ENCODE data around the gene IQCE.

The IQCE gene

DNA sequence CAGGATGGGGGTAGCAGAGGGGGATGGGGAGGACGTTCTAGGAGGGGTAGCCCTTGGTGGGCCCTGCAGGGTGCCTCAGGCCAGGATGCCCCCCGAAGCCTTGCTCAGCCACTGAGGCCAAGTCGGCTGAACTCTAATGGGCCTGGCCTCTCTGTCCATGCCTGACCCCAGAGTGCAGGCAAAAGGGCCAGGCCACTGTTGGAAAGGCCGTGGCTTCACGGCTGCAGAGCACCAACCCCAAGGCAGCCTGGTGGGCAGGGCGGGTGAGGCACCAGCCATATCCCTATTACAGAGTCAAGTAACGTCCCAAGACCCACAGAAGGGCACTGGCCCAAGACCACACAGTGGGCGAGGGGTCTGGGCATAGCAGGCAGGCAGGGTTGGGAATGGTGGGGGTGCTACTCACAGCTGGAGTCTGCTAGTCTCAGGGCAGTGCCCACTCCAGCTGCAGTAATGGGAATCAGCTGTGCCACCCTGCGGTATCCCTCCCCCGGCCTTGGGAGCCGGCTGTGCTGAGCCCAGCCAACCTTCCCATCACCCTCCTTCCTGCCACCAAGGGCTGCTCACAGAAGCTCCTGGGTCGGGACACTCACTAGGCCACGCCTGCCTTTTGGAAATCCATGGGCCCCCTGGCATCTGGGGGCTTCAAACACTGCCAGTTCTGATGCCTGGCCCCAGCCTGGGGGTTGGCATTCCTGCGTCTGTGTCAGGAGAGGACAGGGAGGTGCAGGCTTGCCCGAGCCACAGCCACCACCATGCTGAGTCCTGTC is 43.2 kb upstream of the IQCE start:
- H3K4me3 ChIP-seq (ENCODE audit: extremely low read depth, insufficient read depth, low read length, poor library complexity, severe bottlenecking), result no peak overlapping the region
- WGBS, 2 experiments (ENCODE audit: insufficient coverage in 2 of 2), result 90 to 95% methylated on average over 13 to 14 of the region's 15 CpGs
- no peaks in the 10 kb centered on the region for H3K9me3 ChIP-seq (ENCODE audit: control insufficient read depth, low read length)
- H3K36me3 ChIP-seq (ENCODE audit: control insufficient read depth, insufficient read depth, low read length), result no peaks in the 10 kb centered on the region
- H3K27ac ChIP-seq (ENCODE audit: low read depth, low read length, severe bottlenecking), result no peak overlapping the region
- H3K4me1 ChIP-seq (ENCODE audit: control insufficient read depth, insufficient read depth, low read length, poor library complexity, severe bottlenecking), result peaks cover 42% of the 10 kb centered on the region

DNA sequence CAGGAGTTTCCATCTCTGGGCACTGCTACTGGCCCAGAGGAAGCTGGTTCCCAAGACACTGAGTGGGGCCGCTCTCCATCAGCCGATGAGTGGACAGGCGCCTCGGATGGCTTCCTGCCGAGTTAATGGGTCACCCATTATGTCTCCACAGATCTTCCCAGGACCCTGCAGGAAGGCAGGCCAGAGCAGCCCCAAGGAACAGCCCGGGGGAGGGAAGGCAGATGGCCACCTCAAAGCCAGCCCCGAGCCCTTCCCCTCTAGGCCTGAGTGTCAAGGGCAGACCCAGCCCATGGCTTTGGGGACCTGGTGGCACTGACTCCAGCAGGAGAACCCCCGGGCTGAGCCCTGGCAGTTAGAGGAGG is 42.6 kb upstream of the IQCE start:
- Histone ChIP-seq H3K27ac (ENCODE audit: low read depth, low read length, severe bottlenecking) (no peak overlapping the region), H3K36me3 (ENCODE audit: control insufficient read depth, insufficient read depth, low read length) (no peaks in the 10 kb centered on the region), H3K9me3 (ENCODE audit: control insufficient read depth, low read length) (no peaks in the 10 kb centered on the region), H3K4me1 (ENCODE audit: control insufficient read depth, insufficient read depth, low read length, poor library complexity, severe bottlenecking) (peaks cover 38% of the 10 kb centered on the region), H3K4me3 (ENCODE audit: extremely low read depth, insufficient read depth, low read length, poor library complexity, severe bottlenecking) (no peak overlapping the region)
- 89 to 91% methylated on average over 7 to 8 of the region's 8 CpGs for WGBS, 2 experiments (ENCODE audit: insufficient coverage in 2 of 2)

DNA sequence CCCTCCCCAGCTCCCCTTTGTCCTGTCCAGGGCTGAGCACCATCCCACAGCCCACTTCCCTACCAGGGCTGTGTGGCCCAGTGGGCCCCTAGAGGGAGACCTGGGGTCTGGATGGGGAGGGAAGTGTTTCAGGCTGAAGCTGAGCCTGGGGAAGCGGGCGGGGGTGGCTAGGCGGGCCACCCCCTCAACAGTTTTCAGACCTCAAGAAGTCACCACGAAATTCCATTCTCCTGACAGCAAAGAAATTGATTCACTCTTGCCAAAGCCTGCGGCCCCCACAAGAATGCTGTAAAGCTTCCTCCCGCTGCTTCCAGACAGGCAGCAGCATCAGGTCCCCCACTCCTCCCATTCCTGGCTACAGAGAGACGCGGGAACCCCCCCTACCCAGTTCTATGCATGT is 41.8 kb upstream of the IQCE start:
- peaks cover 34% of the 10 kb centered on the region for H3K4me1 ChIP-seq (ENCODE audit: control insufficient read depth, insufficient read depth, low read length, poor library complexity, severe bottlenecking)
- 25 to 33% methylated on average over 5 of the region's 8 CpGs for WGBS, 2 experiments (ENCODE audit: insufficient coverage in 2 of 2)
- no peaks in the 10 kb centered on the region for H3K9me3 ChIP-seq (ENCODE audit: control insufficient read depth, low read length)
- peak overlapping the region; percentile 54 for H3K27ac ChIP-seq (ENCODE audit: low read depth, low read length, severe bottlenecking)
- no peaks in the 10 kb centered on the region for H3K36me3 ChIP-seq (ENCODE audit: control insufficient read depth, insufficient read depth, low read length)
- no peak overlapping the region for H3K4me3 ChIP-seq (ENCODE audit: extremely low read depth, insufficient read depth, low read length, poor library complexity, severe bottlenecking)

DNA sequence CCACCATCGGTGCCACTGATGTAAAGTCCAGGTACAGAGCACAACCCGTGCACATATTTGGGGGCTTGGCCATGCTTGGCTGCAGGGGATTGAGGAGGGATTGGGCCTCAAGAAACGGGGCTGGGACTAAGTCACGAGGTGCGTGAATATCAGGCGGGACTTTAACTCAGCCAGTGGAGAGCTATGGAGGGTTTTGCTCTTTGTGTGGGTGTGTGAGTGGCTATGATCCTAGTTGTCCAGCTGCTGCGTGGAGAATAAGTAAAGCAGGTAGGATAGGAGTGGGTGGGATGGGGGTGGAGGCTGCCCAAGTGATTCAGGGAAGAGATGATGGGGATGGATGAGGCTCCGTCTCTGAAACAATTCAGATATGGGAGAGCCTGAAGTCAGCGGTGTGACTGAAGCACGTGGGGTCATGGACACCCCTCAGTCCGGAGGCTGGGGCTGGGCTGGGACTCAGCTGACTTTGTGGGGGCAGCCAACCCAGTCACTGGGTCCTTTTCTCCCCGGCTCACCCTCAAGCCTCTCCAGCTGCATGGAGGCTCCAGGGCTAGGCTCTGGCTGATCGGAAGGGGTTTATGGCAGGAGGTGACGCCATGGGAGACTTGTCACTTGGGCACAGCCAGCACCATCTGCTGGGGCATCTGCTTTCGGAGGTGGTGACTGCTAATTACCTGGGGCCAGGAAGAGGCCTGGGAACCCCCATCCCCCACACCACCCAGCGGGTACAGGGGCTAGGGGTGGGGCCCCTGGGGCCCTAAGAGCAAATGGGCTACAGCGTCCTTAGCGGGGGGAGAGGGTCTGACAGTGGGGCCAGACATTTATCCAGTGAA is 40.9 kb upstream of the IQCE start:
- Histone ChIP-seq H3K4me3 (ENCODE audit: extremely low read depth, insufficient read depth, low read length, poor library complexity, severe bottlenecking) (no peak overlapping the region), H3K9me3 (ENCODE audit: control insufficient read depth, low read length) (no peaks in the 10 kb centered on the region), H3K36me3 (ENCODE audit: control insufficient read depth, insufficient read depth, low read length) (no peaks in the 10 kb centered on the region), H3K27ac (ENCODE audit: low read depth, low read length, severe bottlenecking) (no peak overlapping the region), H3K4me1 (ENCODE audit: control insufficient read depth, insufficient read depth, low read length, poor library complexity, severe bottlenecking) (peaks cover 40% of the 10 kb centered on the region)
- WGBS, 2 experiments (ENCODE audit: insufficient coverage in 2 of 2), result 43 to 44% methylated on average over 11 to 16 of the region's 18 CpGs

DNA sequence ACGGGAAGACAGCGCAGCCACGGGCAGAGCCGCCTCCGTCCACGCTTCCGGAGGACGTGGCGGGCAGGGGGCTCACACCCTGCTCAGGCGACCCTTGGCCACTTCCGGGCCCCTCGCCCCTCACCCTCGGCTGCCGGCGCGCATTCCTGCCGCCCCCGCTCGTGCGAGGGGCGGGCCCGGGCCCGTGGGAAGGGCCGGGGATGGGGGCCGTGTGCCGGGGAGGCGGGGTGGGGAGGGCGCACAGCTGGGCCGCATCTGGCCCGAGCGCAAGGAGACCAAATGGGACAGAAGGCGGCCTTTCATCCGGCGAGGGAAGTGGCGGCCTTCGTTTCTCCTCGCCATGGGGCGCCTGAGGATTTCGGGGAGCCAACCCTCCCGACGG is 40.1 kb upstream of the IQCE start:
- H3K9me3 ChIP-seq (ENCODE audit: control insufficient read depth, low read length), result no peaks in the 10 kb centered on the region
- no peaks in the 10 kb centered on the region for H3K36me3 ChIP-seq (ENCODE audit: control insufficient read depth, insufficient read depth, low read length)
- WGBS, 2 experiments (ENCODE audit: insufficient coverage in 2 of 2), result 1 to 3% methylated on average over 22 to 33 of the region's 41 CpGs
- peak overlapping the region; percentile 39 for H3K4me3 ChIP-seq (ENCODE audit: extremely low read depth, insufficient read depth, low read length, poor library complexity, severe bottlenecking)
- H3K4me1 ChIP-seq (ENCODE audit: control insufficient read depth, insufficient read depth, low read length, poor library complexity, severe bottlenecking), result peaks cover 48% of the 10 kb centered on the region
- no peak overlapping the region for H3K27ac ChIP-seq (ENCODE audit: low read depth, low read length, severe bottlenecking)

DNA sequence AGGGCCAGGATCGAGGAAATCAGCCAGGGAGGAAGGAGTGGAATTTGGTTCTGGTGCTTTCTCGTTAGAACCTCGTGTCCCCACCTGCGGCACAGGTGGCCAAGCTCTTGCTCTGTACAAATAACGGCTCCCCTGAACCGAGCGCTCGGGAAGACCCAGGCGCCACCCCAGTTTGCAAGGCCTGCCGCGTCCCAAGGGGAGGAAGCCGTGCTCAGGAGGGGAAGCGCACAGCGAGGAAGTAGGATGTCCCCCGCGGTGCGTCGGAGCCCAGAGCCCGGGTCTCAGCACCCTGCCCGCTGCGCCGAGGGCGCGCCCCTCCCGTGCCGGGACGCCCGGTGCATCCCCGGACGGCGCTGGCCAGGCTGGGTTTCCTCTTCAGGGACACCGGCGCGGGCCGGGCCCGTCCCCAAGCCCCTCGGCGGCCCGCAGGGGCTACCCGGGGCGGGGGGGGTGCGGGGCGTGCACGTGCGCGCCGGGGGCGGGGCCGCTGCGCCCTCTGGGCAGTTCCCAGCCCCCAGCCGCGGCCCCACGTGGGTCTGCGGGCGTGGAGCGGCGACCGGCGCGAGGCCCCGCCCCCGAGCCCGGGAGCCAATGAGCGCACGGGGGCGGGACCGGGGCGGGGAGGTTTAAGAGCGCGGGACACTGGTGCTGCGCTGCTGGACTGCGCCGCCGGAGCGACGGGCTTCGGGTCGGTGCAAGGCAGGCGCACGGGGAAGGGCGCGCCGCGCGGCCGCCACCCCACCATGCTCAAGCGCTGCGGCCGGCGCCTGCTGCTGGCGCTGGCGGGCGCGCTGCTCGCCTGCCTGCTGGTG is 39.5 kb upstream of the IQCE start, which contains the start of gene LFNG:
Gene LFNG (plus strand): TSS at position 656 of the 812 bp plus-strand sequence. CDS start 88 bp downstream, at position 744.
- WGBS, 2 experiments (ENCODE audit: insufficient coverage in 2 of 2), result 0% methylated on average over 58 to 67 of the region's 95 CpGs
- H3K4me3 ChIP-seq (ENCODE audit: extremely low read depth, insufficient read depth, low read length, poor library complexity, severe bottlenecking), result peak within 1 kb of the TSS; percentile 58
- no peak within 1 kb of the TSS for H3K27ac ChIP-seq (ENCODE audit: low read depth, low read length, severe bottlenecking)
- H3K36me3 ChIP-seq (ENCODE audit: control insufficient read depth, insufficient read depth, low read length), result no peaks in the 10 kb centered on the region
- H3K4me1 ChIP-seq (ENCODE audit: control insufficient read depth, insufficient read depth, low read length, poor library complexity, severe bottlenecking), result peaks cover 52% of the 10 kb centered on the region
- no peaks in the 10 kb centered on the region for H3K9me3 ChIP-seq (ENCODE audit: control insufficient read depth, low read length)

DNA sequence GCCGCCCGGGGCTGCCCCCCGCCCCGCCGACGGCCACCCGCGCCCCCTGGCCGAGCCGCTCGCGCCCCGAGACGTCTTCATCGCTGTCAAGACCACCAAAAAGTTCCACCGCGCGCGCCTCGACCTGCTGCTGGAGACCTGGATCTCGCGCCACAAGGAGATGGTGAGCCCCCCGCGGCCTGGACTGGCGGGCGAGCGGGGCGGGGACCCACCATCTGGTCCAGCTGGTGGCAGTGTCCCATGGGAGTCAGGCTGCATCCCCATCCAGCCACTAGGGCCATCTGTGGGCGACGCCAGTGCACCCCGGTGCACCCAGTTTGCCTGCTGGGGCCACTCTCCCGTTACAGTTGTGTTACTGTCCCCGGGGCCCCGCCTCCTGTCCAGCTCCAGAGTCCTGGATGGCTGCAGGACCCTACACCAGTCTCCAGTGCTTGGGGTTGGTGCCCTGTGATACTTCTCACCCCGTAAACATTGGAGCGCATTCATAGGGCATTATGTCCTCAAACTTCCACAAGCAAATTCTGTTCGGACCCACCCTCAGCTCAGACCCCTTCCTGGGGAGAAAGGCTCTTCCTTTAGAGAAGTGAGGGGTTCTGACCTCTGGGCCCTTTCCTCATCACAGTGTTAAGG is 38.5 kb upstream of the IQCE start:
- peaks cover 3% of the 10 kb centered on the region for H3K36me3 ChIP-seq (ENCODE audit: control insufficient read depth, insufficient read depth, low read length)
- peak overlapping the region; percentile 58 for H3K4me3 ChIP-seq (ENCODE audit: extremely low read depth, insufficient read depth, low read length, poor library complexity, severe bottlenecking)
- WGBS, 2 experiments (ENCODE audit: insufficient coverage in 2 of 2), result 1% methylated on average over 27 to 34 of the region's 37 CpGs
- H3K4me1 ChIP-seq (ENCODE audit: control insufficient read depth, insufficient read depth, low read length, poor library complexity, severe bottlenecking), result peaks cover 56% of the 10 kb centered on the region
- H3K27ac ChIP-seq (ENCODE audit: low read depth, low read length, severe bottlenecking), result no peak overlapping the region
- H3K9me3 ChIP-seq (ENCODE audit: control insufficient read depth, low read length), result no peaks in the 10 kb centered on the region

DNA sequence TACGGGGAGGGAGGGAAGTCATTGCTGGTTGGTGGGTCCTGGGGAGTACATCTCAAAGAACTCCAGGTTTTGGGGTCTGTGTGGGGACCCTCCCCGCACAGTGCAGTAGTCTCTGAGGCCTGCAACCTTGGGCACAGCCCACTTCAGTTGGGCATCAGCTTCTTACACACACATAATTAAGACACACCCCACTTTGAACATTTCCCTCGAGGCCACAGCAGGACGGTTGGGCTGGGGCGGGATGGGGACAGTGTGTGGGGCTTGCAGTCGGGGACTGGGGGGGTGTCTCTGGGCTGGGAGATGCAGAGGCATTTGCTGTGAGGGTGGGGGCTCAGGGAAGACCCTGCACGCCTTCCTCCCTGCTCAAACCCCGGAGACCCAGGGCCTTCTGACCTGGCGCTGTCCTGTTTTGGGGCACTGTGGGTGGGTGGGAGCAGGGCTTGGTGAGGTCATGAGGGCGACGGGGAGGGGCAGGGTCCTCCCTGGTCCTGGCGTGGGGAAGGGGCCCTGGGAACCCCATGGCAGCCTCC is 38.0 kb upstream of the IQCE start:
- Histone ChIP-seq H3K36me3 (ENCODE audit: control insufficient read depth, insufficient read depth, low read length) (peaks cover 6% of the 10 kb centered on the region), H3K4me1 (ENCODE audit: control insufficient read depth, insufficient read depth, low read length, poor library complexity, severe bottlenecking) (peaks cover 56% of the 10 kb centered on the region), H3K9me3 (ENCODE audit: control insufficient read depth, low read length) (no peaks in the 10 kb centered on the region), H3K27ac (ENCODE audit: low read depth, low read length, severe bottlenecking) (no peak overlapping the region), H3K4me3 (ENCODE audit: extremely low read depth, insufficient read depth, low read length, poor library complexity, severe bottlenecking) (peak overlapping the region; percentile 58)
- WGBS, 2 experiments (ENCODE audit: insufficient coverage in 2 of 2), result 18 to 28% methylated on average over 5 of the region's 12 CpGs

DNA sequence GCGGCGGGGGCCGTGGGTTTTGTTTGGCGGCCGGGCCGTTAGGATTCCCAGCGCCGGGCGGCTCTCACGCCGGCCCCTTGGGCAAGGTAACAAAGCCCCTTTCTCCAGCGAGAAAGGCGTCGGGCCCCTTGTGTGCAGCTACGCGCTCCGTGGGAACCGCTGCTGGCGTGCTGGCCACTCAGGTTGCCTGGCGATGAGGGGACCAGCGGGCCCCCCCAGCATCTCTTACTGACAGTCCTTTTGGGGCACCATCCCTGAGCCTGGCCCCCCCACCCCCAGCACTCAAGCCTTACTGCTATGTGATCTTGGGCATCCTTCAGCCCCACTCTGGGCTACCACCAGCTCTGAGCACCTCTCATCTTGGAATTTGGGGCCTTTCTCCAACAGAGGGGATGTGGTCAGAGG is 37.4 kb upstream of the IQCE start:
- Histone ChIP-seq H3K27ac (ENCODE audit: low read depth, low read length, severe bottlenecking) (peak overlapping the region; percentile 23), H3K4me1 (ENCODE audit: control insufficient read depth, insufficient read depth, low read length, poor library complexity, severe bottlenecking) (peaks cover 52% of the 10 kb centered on the region), H3K36me3 (ENCODE audit: control insufficient read depth, insufficient read depth, low read length) (peaks cover 9% of the 10 kb centered on the region), H3K4me3 (ENCODE audit: extremely low read depth, insufficient read depth, low read length, poor library complexity, severe bottlenecking) (peak overlapping the region; percentile 58), H3K9me3 (ENCODE audit: control insufficient read depth, low read length) (no peaks in the 10 kb centered on the region)
- WGBS, 2 experiments (ENCODE audit: insufficient coverage in 2 of 2), result 23 to 36% methylated on average over 19 to 20 of the region's 21 CpGs

All from mesodermal cell (in vitro differentiated cells).